ENCODE results near the gene RBPMS2. TPM values are rescaled to one million over a fixed set of nuclear protein-coding genes. Genes with fewer than 3 reads are reported as not detected.

Gene RBPMS2
- total and polyA plus RNA-seq, 2 donors (not counting 1 experiment from before 2014, with no cell fraction given) = 0.18 TPM; not detected in 1

DNA sequence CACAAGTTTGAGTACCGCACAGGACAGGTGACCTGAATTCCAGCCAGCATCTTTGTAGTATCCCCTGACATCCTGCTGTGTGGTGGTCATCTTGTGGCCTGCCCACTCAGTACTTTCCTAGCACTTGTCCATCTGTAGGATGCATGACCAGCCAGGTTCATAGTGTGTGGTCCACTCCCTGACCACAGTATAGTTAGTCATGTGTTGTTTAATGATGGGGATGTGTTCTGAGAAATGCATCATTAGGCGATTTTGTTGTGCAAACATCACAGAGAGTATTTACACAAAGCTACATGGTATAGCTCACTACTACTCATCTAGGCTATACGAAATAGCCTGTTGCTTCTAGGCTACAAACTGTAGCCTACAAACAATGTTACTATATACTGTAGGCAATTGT, 16.9 kb upstream of the RBPMS2 start:
- Histone ChIP-seq H3K4me2 (ENCODE audit: extremely low read depth, insufficient read depth, low read length) (no peak overlapping the region), H2AFZ (ENCODE audit: low read length) (no peak overlapping the region), H3K27ac (ENCODE audit: insufficient read depth, low read length) (no peak overlapping the region), H3K36me3 (ENCODE audit: control insufficient read depth, insufficient read depth, low read length) (no peaks in the 10 kb centered on the region), H3K4me3 (replicated peaks in 1 of 4; ENCODE audit: control extremely low read depth in 1 of 4, insufficient read depth in 1 of 4, low read depth in 3 of 4, low read length in 4 of 4) (no peak overlapping the region), H3K79me2 (ENCODE audit: control insufficient read depth, insufficient read depth, low read length) (no peaks in the 10 kb centered on the region), H3K27me3 (ENCODE audit: control insufficient read depth, insufficient read depth, low read length) (no peaks in the 10 kb centered on the region), H3K9me3 (ENCODE audit: control insufficient read depth, insufficient read depth, low read depth, low read length) (no peaks in the 10 kb centered on the region), H4K20me1 (ENCODE audit: control insufficient read depth, extremely low read depth, insufficient read depth, low read length) (no peaks in the 10 kb centered on the region), H3K4me1 (ENCODE audit: control insufficient read depth, extremely low read depth, insufficient read depth, low read length) (no peaks in the 10 kb centered on the region), H3K9ac (ENCODE audit: insufficient read depth, low read length) (no peak overlapping the region)
- DNase-seq (ENCODE audit: low read depth in 2 of 2) = peak in 1 of 2 donors; percentile 9
- TF ChIP-seq EZH2 (IDR thresholded peaks at IDR 0.05; ENCODE audit: low read length, missing control alignments) (no peak), CTCF (conservative IDR thresholded peaks at IDR 0.05 in 1 of 2, IDR thresholded peaks at IDR 0.05 in 1 of 2; ENCODE audit: low read depth in 1 of 2, low read length in 2 of 2) (no peak)

GRCh38 chr15:64791401-64791800, 16.0 kb upstream of the RBPMS2 start:
- no peaks in the 10 kb centered on the region for H3K36me3 ChIP-seq (ENCODE audit: control insufficient read depth, insufficient read depth, low read length)
- H3K9ac ChIP-seq (ENCODE audit: insufficient read depth, low read length) = no peak overlapping the region
- H3K4me3 ChIP-seq (replicated peaks in 1 of 4; ENCODE audit: control extremely low read depth in 1 of 4, insufficient read depth in 1 of 4, low read depth in 3 of 4, low read length in 4 of 4) = no peak overlapping the region
- H3K27me3 ChIP-seq (ENCODE audit: control insufficient read depth, insufficient read depth, low read length) = no peaks in the 10 kb centered on the region
- H4K20me1 ChIP-seq (ENCODE audit: control insufficient read depth, extremely low read depth, insufficient read depth, low read length) = no peaks in the 10 kb centered on the region
- no peak overlapping the region for H2AFZ ChIP-seq (ENCODE audit: low read length)
- H3K79me2 ChIP-seq (ENCODE audit: control insufficient read depth, insufficient read depth, low read length) = no peaks in the 10 kb centered on the region
- H3K4me1 ChIP-seq (ENCODE audit: control insufficient read depth, extremely low read depth, insufficient read depth, low read length) = no peaks in the 10 kb centered on the region
- no peak overlapping the region for H3K4me2 ChIP-seq (ENCODE audit: extremely low read depth, insufficient read depth, low read length)
- no peaks in the 10 kb centered on the region for H3K9me3 ChIP-seq (ENCODE audit: control insufficient read depth, insufficient read depth, low read depth, low read length)
- no peak for DNase-seq (ENCODE audit: low read depth in 2 of 2)
- H3K27ac ChIP-seq (ENCODE audit: insufficient read depth, low read length) = no peak overlapping the region
- no peak for TF ChIP-seq CTCF (conservative IDR thresholded peaks at IDR 0.05 in 1 of 2, IDR thresholded peaks at IDR 0.05 in 1 of 2; ENCODE audit: low read depth in 1 of 2, low read length in 2 of 2)
- TF ChIP-seq EZH2 (IDR thresholded peaks at IDR 0.05; ENCODE audit: low read length, missing control alignments) = no peak

DNA sequence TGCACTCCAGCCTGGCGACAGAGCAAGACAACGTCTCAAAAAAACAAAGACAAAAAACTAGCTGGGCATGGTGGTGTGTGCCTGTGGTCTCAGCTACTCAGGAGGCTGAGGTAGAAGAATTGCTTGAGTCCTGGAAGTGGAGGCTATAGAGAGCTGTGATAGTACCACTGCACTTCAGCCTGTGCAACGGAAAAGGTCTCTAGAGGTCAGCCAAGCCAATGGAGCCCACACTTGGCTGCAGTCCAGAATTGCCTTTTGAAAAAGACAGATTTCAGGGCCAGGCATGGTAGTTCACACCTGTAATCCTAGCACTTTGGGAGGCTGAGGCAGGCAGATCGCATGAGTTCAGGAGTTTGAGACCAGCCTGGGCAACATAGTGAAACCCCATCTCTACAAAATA, 8.4 kb upstream of the RBPMS2 start:
- no peak overlapping the region for H3K4me2 ChIP-seq (ENCODE audit: extremely low read depth, insufficient read depth, low read length)
- no peak overlapping the region for H3K4me3 ChIP-seq (replicated peaks in 1 of 4; ENCODE audit: control extremely low read depth in 1 of 4, insufficient read depth in 1 of 4, low read depth in 3 of 4, low read length in 4 of 4)
- H3K36me3 ChIP-seq (ENCODE audit: control insufficient read depth, insufficient read depth, low read length) = no peaks in the 10 kb centered on the region
- no peaks in the 10 kb centered on the region for H3K9me3 ChIP-seq (ENCODE audit: control insufficient read depth, insufficient read depth, low read depth, low read length)
- H3K27me3 ChIP-seq (ENCODE audit: control insufficient read depth, insufficient read depth, low read length) = no peaks in the 10 kb centered on the region
- H3K4me1 ChIP-seq (ENCODE audit: control insufficient read depth, extremely low read depth, insufficient read depth, low read length) = no peaks in the 10 kb centered on the region
- H3K9ac ChIP-seq (ENCODE audit: insufficient read depth, low read length) = no peak overlapping the region
- no peak for DNase-seq (ENCODE audit: low read depth in 2 of 2)
- no peak for TF ChIP-seq EZH2 (IDR thresholded peaks at IDR 0.05; ENCODE audit: low read length, missing control alignments)
- no peaks in the 10 kb centered on the region for H3K79me2 ChIP-seq (ENCODE audit: control insufficient read depth, insufficient read depth, low read length)
- H3K27ac ChIP-seq (ENCODE audit: insufficient read depth, low read length) = no peak overlapping the region
- H2AFZ ChIP-seq (ENCODE audit: low read length) = no peak overlapping the region
- H4K20me1 ChIP-seq (ENCODE audit: control insufficient read depth, extremely low read depth, insufficient read depth, low read length) = no peaks in the 10 kb centered on the region
